ENCODE results near the gene SNCB. TPM values are rescaled to one million over a fixed set of nuclear protein-coding genes. Genes with fewer than 3 reads are reported as not detected.
A peak's percentile ranks its signal among the peaks of the same experiment; 100 is the strongest.

Gene SNCB
- total RNA-seq, 1 experiment from 2014 or later: 4.7 TPM

DNA sequence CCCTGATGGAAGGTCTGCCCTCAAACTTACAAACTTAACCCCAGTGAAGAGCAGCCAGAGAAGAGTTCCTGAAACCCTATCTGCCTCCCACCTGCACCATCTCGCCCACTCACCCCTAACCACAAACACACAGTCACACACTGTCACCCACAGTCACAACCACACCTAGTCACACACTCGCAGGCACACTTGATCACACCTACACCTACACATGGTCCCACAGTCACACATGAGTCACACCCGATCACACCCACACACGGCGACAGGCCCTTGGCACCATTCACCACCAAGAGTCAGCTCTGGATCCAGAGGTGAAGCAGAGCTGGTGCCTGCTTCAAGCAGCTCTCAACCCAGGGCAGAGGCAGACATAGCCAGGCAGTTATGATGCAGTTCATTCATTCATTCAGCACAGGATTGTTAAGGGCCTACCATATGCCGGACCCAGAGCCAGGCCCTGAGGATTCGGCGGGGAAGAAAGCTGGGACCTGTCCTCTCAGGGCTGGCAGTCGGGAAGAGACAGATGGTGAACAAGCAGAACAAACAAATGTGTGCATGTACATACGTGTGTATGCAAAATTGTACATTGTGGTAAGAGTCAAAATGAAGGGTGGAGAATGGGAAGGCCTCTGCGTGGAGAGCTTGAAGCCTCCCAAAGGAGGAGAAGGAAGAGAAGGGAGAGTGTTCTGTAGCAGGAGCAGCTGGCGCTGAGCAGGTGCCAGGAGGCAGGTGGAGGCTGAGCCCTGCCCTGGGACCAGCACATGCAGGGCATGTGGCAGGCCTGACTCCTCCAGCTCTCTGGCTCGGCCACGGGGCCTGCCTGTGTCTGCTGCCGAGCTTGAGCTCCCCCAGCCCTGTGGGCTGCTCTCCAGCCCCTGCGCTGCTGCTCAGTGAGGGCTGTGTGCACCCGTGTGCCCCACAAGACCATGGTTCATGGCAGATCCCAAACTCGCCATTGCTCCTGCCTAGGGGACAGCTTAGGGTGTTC lies 23.4 kb upstream of the SNCB start:
- no peak for DNase-seq
- Histone ChIP-seq H3K27me3 (ENCODE audit: control insufficient read depth, insufficient read depth, low read length) (no peaks in the 10 kb centered on the region), H3K36me3 (replicated peaks; ENCODE audit: control insufficient read depth, insufficient read depth, low read length) (peaks cover 7% of the 10 kb centered on the region), H3K4me3 (ENCODE audit: insufficient read depth, low read depth, low read length) (no peak overlapping the region)

DNA sequence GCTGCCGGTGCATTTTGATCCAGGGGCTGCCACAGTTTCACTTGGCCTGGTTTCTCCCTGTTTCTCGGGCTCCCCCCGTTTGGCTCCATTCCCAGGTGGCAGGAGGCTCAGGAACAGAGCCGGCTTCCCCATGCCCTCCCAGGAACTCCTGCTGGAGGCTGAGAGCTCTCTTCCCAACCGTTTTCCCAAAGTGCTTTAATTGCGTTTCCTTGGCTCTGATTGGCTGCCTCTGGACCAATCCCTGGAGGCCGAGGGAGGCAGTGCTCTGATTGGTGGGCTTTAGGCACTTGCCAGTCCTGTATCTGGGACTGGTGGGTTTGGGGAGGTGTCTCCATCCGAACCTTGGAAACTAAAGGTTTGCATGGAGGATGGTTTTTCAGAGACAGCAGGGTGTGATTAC lies 21.8 kb upstream of the SNCB start:
- Histone ChIP-seq H3K27me3 (ENCODE audit: control insufficient read depth, insufficient read depth, low read length) (no peaks in the 10 kb centered on the region), H3K4me3 (ENCODE audit: insufficient read depth, low read depth, low read length) (no peak overlapping the region), H3K36me3 (replicated peaks; ENCODE audit: control insufficient read depth, insufficient read depth, low read length) (peaks cover 7% of the 10 kb centered on the region)
- peak; percentile 91 for DNase-seq

DNA sequence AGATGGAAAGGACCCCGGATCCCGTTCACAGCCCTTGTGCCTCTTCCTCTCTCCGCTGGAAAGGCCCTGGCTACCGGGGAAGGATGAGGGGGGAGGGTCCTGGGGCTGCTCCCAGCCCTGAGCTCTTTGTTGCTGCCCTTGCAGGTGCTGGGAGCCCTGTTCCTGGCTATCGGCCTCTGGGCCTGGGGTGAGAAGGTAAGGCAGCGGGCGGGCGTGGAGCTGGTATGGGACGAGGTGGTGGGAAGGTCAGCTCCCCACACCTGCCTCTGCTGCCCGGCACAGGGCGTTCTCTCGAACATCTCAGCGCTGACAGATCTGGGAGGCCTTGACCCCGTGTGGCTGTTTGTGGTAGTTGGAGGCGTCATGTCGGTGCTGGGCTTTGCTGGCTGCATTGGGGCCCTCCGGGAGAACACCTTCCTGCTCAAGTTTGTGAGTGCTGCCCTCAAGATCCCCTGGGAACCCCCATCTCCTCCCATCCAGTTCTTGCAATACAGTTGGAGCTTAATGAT lies 21.2 kb upstream of the SNCB start:
- peak; percentile 61 for DNase-seq
- no peaks in the 10 kb centered on the region for H3K27me3 ChIP-seq (ENCODE audit: control insufficient read depth, insufficient read depth, low read length)
- no peak overlapping the region for H3K4me3 ChIP-seq (ENCODE audit: insufficient read depth, low read depth, low read length)
- H3K36me3 ChIP-seq (replicated peaks; ENCODE audit: control insufficient read depth, insufficient read depth, low read length): peaks cover 7% of the 10 kb centered on the region

DNA sequence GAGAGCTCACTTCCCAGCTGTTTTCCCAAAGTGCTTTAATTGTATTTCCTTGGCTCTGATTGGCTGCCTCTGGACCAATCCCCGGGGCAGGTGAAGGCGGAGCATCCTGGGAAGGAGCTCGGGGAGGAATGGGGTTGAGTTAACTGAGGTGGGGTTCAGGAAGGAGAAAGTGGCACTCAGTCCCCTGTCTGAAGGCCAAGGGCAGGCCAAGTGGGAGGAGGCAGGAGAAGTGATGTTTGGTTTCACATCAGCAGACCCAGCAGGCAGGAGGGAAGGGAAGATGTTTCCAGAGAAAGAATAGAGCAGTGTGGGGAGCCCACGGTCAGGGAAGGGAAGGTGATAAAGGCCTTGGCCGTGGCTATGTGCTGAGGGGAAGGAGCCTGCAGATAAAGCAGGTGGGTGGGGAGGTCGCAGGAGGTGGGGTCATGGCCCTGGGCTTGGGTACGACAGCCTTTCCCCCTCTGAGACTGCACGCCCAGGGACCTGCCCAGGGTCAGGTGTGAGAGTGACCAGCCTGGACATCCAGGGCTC lies 20.1 kb upstream of the SNCB start:
- H3K4me3 ChIP-seq (ENCODE audit: insufficient read depth, low read depth, low read length): no peak overlapping the region
- H3K27me3 ChIP-seq (ENCODE audit: control insufficient read depth, insufficient read depth, low read length): no peaks in the 10 kb centered on the region
- peak; percentile 93 for DNase-seq
- peaks cover 7% of the 10 kb centered on the region for H3K36me3 ChIP-seq (replicated peaks; ENCODE audit: control insufficient read depth, insufficient read depth, low read length)

DNA sequence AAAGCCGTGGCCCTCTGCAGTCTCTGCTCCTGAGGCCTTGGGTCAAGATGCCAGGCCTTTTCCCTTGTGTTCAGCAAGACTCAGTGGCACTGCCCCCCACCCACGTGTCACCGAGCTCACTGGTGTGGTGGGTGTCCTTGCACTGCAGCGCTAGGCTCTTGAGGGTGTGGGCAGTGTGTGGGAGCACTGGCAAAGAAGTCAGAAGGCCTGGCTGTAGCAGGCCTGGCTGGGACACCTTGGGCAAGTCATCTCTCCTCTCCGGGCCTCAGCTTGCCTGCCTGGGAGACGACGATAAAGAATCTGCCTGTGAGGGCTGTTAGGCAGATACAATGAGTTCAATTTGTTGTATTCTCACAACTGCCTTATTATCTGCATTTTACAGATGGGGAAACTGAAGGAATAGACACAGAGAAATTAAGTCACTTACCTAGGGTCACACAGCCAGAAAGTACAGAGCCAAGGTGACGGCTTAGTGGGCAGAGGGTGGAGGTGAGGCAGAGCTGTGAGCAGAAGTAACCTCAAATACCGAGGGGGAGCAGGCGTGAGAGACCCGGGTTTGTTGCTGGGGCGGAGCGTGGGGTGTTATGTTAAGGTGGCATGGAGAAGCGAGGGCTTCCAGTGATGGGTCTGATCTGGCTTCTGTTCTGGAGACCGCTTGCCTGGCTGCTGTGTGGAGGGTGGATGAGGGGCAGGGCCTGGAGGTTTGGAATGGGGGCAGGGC lies 18.3 kb upstream of the SNCB start:
- H3K27me3 ChIP-seq (ENCODE audit: control insufficient read depth, insufficient read depth, low read length): no peaks in the 10 kb centered on the region
- peak; percentile 44 for DNase-seq
- peak overlapping the region; percentile 75 for H3K4me3 ChIP-seq (ENCODE audit: insufficient read depth, low read depth, low read length)
- peaks cover 7% of the 10 kb centered on the region for H3K36me3 ChIP-seq (replicated peaks; ENCODE audit: control insufficient read depth, insufficient read depth, low read length)

- no peaks in the 10 kb centered on the region for H3K27me3 ChIP-seq (ENCODE audit: control insufficient read depth, insufficient read depth, low read length)
- peak overlapping the region; percentile 75 for H3K4me3 ChIP-seq (ENCODE audit: insufficient read depth, low read depth, low read length)
- DNase-seq: peak; percentile 89
- peaks cover 2% of the 10 kb centered on the region; the same call in 1 of the 2 replicates for H3K36me3 ChIP-seq (replicated peaks; ENCODE audit: control insufficient read depth, insufficient read depth, low read length)
Measured at GRCh38 chr5:176647843-176648473, 17.6 kb upstream of the SNCB start.

DNA sequence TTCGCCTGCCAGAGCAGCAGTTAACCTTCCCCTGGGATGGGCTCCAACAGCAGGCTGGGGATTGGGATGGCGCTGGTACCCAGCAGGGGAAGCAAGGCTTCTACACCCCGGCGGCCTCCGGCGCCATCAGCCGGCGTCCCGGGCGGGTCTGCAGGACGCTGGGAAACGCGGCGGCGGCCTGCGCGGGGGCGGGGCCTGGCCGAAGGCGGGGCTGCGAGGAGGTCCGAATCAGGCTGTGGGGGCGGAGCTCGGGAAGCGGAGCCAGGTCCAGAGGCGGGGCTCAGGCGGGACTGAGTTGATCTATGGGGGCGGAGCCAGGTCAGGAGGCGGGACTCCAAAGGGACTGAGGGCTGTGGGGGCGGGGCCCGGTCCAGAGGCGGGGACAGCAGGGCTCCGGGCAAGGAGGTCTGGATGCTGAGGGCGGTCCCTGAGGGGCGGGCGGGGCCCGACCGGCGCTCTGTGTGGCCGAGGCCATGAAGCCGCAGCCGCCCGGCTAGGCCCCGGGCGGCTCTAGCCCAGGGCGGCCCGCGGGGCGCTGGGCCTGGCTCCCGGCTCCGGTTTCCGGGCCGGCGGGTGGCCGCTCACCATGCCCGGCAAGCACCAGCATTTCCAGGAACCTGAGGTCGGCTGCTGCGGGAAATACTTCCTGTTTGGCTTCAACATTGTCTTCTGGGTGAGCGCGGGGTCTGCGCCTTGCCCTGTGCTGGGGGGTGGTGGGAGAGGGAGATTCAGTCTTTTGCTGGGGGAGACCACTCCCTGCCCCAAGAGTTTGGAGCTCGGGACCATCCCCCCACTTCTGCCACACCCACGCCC lies 16.9 kb upstream of the SNCB start, which contains the start of gene TSPAN17:
Gene TSPAN17, plus strand, starts transcription at position 455 of the 813 bp plus-strand sequence. Its CDS starts 132 bp downstream, at position 587.
- no peaks in the 10 kb centered on the region for H3K27me3 ChIP-seq (ENCODE audit: control insufficient read depth, insufficient read depth, low read length)
- H3K36me3 ChIP-seq (replicated peaks; ENCODE audit: control insufficient read depth, insufficient read depth, low read length): no peaks in the 10 kb centered on the region
- peak; percentile 100 for DNase-seq
- H3K4me3 ChIP-seq (ENCODE audit: insufficient read depth, low read depth, low read length): peak within 1 kb of the TSS; percentile 75

DNA sequence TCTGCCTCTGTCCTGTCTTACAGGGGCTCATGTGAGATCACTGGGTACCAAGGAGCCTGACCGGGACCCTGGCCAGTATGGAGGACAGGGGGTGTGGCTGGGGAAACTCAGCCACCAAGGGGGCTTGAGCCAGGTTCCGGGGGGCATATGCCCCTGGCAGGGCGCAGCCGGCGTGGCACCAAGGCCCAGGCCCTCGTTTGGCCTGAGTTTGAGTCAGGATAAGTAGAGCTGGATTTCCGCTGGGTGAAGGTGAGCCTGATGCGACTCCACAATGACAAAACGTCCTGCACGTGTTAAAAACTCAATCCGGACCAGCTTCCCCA lies 16.3 kb upstream of the SNCB start:
- Histone ChIP-seq H3K36me3 (replicated peaks; ENCODE audit: control insufficient read depth, insufficient read depth, low read length) (no peaks in the 10 kb centered on the region), H3K27me3 (ENCODE audit: control insufficient read depth, insufficient read depth, low read length) (no peaks in the 10 kb centered on the region), H3K4me3 (ENCODE audit: insufficient read depth, low read depth, low read length) (peak overlapping the region; percentile 18)
- no peak for DNase-seq

GRCh38 chr5:176646049-176646706 lies 15.8 kb upstream of the SNCB start:
- no peak for DNase-seq
- Histone ChIP-seq H3K27me3 (ENCODE audit: control insufficient read depth, insufficient read depth, low read length) (no peaks in the 10 kb centered on the region), H3K36me3 (replicated peaks; ENCODE audit: control insufficient read depth, insufficient read depth, low read length) (no peaks in the 10 kb centered on the region), H3K4me3 (ENCODE audit: insufficient read depth, low read depth, low read length) (no peak overlapping the region)

DNA sequence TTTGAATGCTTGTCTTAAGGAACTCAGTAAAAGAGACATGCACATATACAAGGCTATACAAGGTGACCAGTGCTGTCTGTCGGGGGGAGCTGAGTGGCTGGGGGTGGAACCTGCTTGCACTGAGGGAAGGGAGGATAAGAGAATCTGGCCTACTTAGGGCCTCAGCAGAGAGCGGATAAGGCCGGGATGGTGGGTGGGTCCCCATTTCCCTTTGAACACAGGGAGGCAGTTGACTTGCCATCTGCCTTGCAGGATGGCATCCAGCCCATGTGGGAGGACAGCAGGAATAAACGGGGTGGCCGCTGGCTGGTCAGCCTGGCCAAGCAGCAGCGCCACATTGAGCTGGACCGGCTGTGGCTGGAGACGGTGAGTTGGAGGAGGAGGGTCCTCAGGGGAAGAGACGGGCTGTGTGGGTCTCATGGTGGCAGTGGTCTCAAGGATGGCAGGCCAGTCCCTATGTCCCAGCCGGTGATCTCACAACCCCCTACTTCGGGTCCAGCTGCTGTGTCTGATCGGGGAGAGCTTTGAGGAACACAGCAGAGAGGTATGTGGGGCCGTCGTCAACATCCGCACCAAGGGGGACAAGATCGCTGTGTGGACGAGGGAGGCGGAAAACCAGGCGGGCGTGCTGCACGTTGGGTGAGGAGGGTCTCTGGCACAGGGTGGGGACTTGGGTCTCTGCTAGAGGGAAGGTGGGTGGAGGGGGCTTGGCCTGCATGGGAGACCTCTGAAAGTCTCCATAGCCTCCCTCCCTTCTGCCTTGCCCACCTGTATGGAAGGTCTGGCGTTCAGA lies 14.7 kb upstream of the SNCB start:
- no peaks in the 10 kb centered on the region for H3K36me3 ChIP-seq (replicated peaks; ENCODE audit: control insufficient read depth, insufficient read depth, low read length)
- no peaks in the 10 kb centered on the region for H3K27me3 ChIP-seq (ENCODE audit: control insufficient read depth, insufficient read depth, low read length)
- no peak for DNase-seq
- H3K4me3 ChIP-seq (ENCODE audit: insufficient read depth, low read depth, low read length): no peak overlapping the region

GRCh38 chr5:176644294-176644693 lies 14.0 kb upstream of the SNCB start:
- Histone ChIP-seq H3K27me3 (ENCODE audit: control insufficient read depth, insufficient read depth, low read length) (no peaks in the 10 kb centered on the region), H3K4me3 (ENCODE audit: insufficient read depth, low read depth, low read length) (no peak overlapping the region), H3K36me3 (replicated peaks; ENCODE audit: control insufficient read depth, insufficient read depth, low read length) (no peaks in the 10 kb centered on the region)
- DNase-seq: no peak

DNA sequence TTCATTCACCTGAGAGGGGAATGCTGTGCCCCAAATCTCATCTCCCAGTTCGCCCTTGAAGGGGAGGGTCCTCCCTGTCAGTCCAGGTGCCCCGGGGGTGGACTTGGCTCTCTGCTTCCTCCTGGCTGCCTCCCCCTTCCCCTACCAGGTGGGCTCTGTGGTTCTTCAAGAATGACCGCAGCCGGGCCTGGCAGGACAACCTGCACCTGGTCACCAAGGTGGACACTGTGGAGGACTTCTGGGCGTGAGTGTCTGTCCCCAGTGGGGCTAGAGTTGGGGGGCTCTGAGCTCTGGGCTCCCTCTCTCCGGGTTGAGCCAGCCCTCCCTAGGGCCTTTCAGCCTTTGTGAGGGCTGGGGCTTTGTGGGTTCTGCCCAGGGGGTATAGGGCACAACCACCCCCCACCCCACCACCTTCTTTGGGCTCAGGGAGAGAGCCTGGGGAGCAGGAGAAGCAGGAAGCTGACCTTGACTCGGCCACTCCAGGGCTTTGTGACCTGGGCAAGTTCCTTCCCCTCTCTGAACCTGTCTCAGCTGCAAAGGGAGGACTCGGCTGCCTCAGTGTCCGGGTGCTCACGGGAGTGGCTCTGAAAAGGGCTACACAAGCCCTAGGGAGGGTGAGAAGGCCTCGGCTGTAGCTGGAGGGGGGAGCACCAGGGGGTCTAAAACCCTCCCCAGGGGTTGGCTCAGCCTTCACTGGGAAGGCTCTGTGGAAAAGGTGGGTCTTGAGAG lies 13.3 kb upstream of the SNCB start:
- H3K27me3 ChIP-seq (ENCODE audit: control insufficient read depth, insufficient read depth, low read length): no peaks in the 10 kb centered on the region
- H3K36me3 ChIP-seq (replicated peaks; ENCODE audit: control insufficient read depth, insufficient read depth, low read length): no peaks in the 10 kb centered on the region
- no peak overlapping the region for H3K4me3 ChIP-seq (ENCODE audit: insufficient read depth, low read depth, low read length)
- peak; percentile 59 for DNase-seq
